K562 (cell line): ENCODE results near the gene KCNH2. TPM values are rescaled to one million over a fixed set of nuclear protein-coding genes. Genes with fewer than 3 reads are reported as not detected.

ENCODE experiments used
- ATAC-seq: fragments of 200-7000 bp; cut with Tn5 transposase; 3 replicates; pipeline ENCODE4 v1.9.1; 2020; ENCODE audit warnings: moderate library complexity
- BruUV-seq: library from RNA; stranded (reverse); fragments of 400-500 nt; replicated peaks from 2 replicates; lab custom pipeline; 2021; lab: Mats Ljungman, UMichigan
- CTCF ChIA-PET: fragments of 300-600 bp; formaldehyde crosslinking; extraction: SDS; loops from one replicate; lab custom pipeline; 2021; ENCODE audit warnings: low intra/inter-chr PET ratio; lab: Yijun Ruan, JAX
- POLR2A ChIA-PET: fragments of 300-600, 350-650 bp; sonication (Branson Sonifier 250); formaldehyde crosslinking; extraction: SDS; loops from one replicate; lab custom pipeline; 2021; ENCODE audit warnings: antibody characterized with exemption, inconsistent platforms; lab: Yijun Ruan, JAX
- DNase-seq, 4 experiments: peaks; one replicate each; pipeline versions ENCODE4 v3.0.0 to v3.0.0-alpha.2; 2011 to 2018; ENCODE audit warnings: low spot score in 3 of 4, mixed read lengths in 3 of 4; ENCODE audit errors: extremely low read depth in 1 of 4
- FAIRE-seq: peaks from 2 replicates; lab custom pipeline; 2011; peaks lifted over from hg19 to GRCh38; lab: Jason Lieb, UNC
- H2AFZ ChIP-seq: 2 replicates; pipeline ENCODE4 v1.6.0; 2011; ENCODE audit warnings: low read depth, low read length, control low read depth, inconsistent platforms
- H3K27ac ChIP-seq: fragments of 200-600 bp; 3 replicates; pipeline ENCODE4 v1.8.0; 2011; ENCODE audit warnings: low read depth, mild to moderate bottlenecking, control low read depth, inconsistent platforms, low read length, moderate library complexity, mixed read lengths; ENCODE audit errors: extremely low read depth
- H3K27me3 ChIP-seq, 2 experiments: fragments of 300-600 bp in 1 of 2; 2 replicates in 1 of 2; 3 replicates in 1 of 2; pipeline versions ENCODE4 v1.6.0 to v1.8.0; 2011; ENCODE audit warnings: inconsistent platforms in 2 of 2, low read length in 2 of 2, mild to moderate bottlenecking in 1 of 2, mixed read lengths in 1 of 2, moderate library complexity in 1 of 2; ENCODE audit not compliant: control insufficient read depth in 2 of 2, insufficient read depth in 2 of 2
- H3K36me3 ChIP-seq: fragments of 300-600 bp; 3 replicates; pipeline ENCODE4 v1.8.0; 2011; ENCODE audit warnings: mild to moderate bottlenecking, low read length, inconsistent platforms; ENCODE audit not compliant: control insufficient read depth, insufficient read depth
- H3K4me1 ChIP-seq, 2 experiments: fragments of 200-600 bp in 1 of 2; replicated peaks in 1 of 2; 2 replicates in 1 of 2; 3 replicates in 1 of 2; pipeline versions ENCODE4 v1.5.1 to v1.8.0; 2011; ENCODE audit warnings: inconsistent platforms in 2 of 2, low read length in 2 of 2, mild to moderate bottlenecking in 1 of 2, mixed read lengths in 1 of 2, moderate library complexity in 1 of 2; ENCODE audit not compliant: control insufficient read depth in 2 of 2, insufficient read depth in 2 of 2
- H3K4me2 ChIP-seq: 2 replicates; pipeline ENCODE4 v1.6.1; 2011; ENCODE audit warnings: low read length, control low read depth, inconsistent platforms, mixed read lengths; ENCODE audit not compliant: insufficient read depth
- H3K4me3 ChIP-seq: fragments of 200-600 bp; sonication (generic), shearing (Covaris generic); 2 replicates; pipeline ENCODE4 v1.5.1; 2016; ENCODE audit warnings: control low read depth, inconsistent platforms
- H3K79me2 ChIP-seq: fragments of 200-600 bp; 3 replicates; pipeline ENCODE4 v1.8.0; 2011; ENCODE audit warnings: low read length, inconsistent platforms; ENCODE audit not compliant: control insufficient read depth, insufficient read depth
- H3K9ac ChIP-seq, 2 experiments: 2 replicates each; pipeline versions ENCODE4 v1.6.0 to v1.6.1; 2011; ENCODE audit warnings: low read depth in 2 of 2, low read length in 2 of 2, control low read depth in 1 of 2, inconsistent platforms in 1 of 2, mild to moderate bottlenecking in 1 of 2, mixed read lengths in 1 of 2; ENCODE audit not compliant: insufficient read depth in 1 of 2
- H3K9me1 ChIP-seq: one replicate; pipeline ENCODE4 v1.6.0; 2011; ENCODE audit warnings: inconsistent platforms, mild to moderate bottlenecking, low read length, moderate library complexity; ENCODE audit not compliant: control insufficient read depth, insufficient read depth
- H3K9me3 ChIP-seq: replicated peaks from 2 replicates; pipeline ENCODE4 v1.5.1; 2011; ENCODE audit warnings: low read depth, low read length, inconsistent platforms; ENCODE audit not compliant: control insufficient read depth, insufficient read depth
- H4K20me1 ChIP-seq: replicated peaks from 2 replicates; pipeline ENCODE4 v1.6.1; 2011; ENCODE audit warnings: low read length, inconsistent platforms, mixed read lengths; ENCODE audit not compliant: control insufficient read depth, insufficient read depth
- BRCA1 ChIP-seq, 2 experiments: fragments of 450-650 bp in 1 of 2; sonication (generic) in 1 of 2; formaldehyde crosslinking in 1 of 2; IDR thresholded peaks; 2 replicates each; pipeline versions ENCODE4 v1.5.0 to v1.6.1; 2017 to 2020; ENCODE audit warnings: mild to moderate bottlenecking in 1 of 2, missing genetic modification reagents in 1 of 2
- CBX1 ChIP-seq: sonication (generic); IDR thresholded peaks from 2 replicates; pipeline ENCODE4 v1.6.1; 2016; ENCODE audit warnings: antibody characterized with exemption, low read depth, mild to moderate bottlenecking
- FOXJ2 ChIP-seq: fragments of 200-800 bp; sonication (Bioruptor generic); IDR thresholded peaks from 2 replicates; pipeline ENCODE4 v1.6.1; 2016; ENCODE audit warnings: missing genetic modification characterization, missing compliant biosample characterization
- FUS ChIP-seq: fragments of 200-400 bp; formaldehyde crosslinking; optimal IDR thresholded peaks from 2 replicates; pipeline ENCODE3; 2017; ENCODE audit warnings: low read depth, low read length
- GTF2A2 ChIP-seq: IDR thresholded peaks from 2 replicates; pipeline ENCODE4 v1.6.1; 2016; ENCODE audit warnings: mild to moderate bottlenecking, missing genetic modification characterization, missing compliant biosample characterization
- HDAC2 ChIP-seq: fragments of 450-650 bp; IDR thresholded peaks from 2 replicates; pipeline ENCODE4 v1.6.1; 2016; ENCODE audit warnings: mild to moderate bottlenecking
- HNRNPH1 ChIP-seq: fragments of 200-400 bp; formaldehyde crosslinking; optimal IDR thresholded peaks from 2 replicates; pipeline ENCODE3; 2017; ENCODE audit warnings: low read depth, mild to moderate bottlenecking, low read length, moderate library complexity
- HNRNPLL ChIP-seq: fragments of 200-400 bp; formaldehyde crosslinking; IDR thresholded peaks from 2 replicates; pipeline ENCODE4 v1.6.1; 2017; ENCODE audit warnings: low read length, low read depth, mild to moderate bottlenecking; ENCODE audit not compliant: poor library complexity, severe bottlenecking
- PHF20 ChIP-seq: fragments of 450-650 bp; IDR thresholded peaks from 2 replicates; pipeline ENCODE4 v1.6.1; 2018; ENCODE audit not compliant: partially characterized antibody
- PRMT5 ChIP-seq: sonication (generic); formaldehyde crosslinking; IDR thresholded peaks from 2 replicates; pipeline ENCODE4 v1.5.0; 2020; ENCODE audit warnings: missing genetic modification reagents
- SAP30 ChIP-seq: fragments of 200-600 bp; sonication (generic); IDR thresholded peaks from 2 replicates; pipeline ENCODE4 v1.6.1; 2012; ENCODE audit warnings: borderline replicate concordance, low read depth, mild to moderate bottlenecking, moderate library complexity, low read length, control low read depth, inconsistent platforms; ENCODE audit not compliant: insufficient read depth, poor library complexity, severe bottlenecking
- SIRT6 ChIP-seq: IDR thresholded peaks from one replicate; pipeline ENCODE4 v1.6.1; 2012; ENCODE audit warnings: low read depth, mild to moderate bottlenecking, control low read depth, inconsistent platforms, low read length, moderate library complexity
- SNIP1 ChIP-seq: fragments of 450-650 bp; IDR thresholded peaks from 2 replicates; pipeline ENCODE4 v1.7.1; 2017; ENCODE audit warnings: low read depth, mild to moderate bottlenecking
- SOX6 ChIP-seq: fragments of 450-650 bp; IDR thresholded peaks from 2 replicates; pipeline ENCODE4 v1.6.1; 2014; ENCODE audit warnings: mild to moderate bottlenecking
- SRF ChIP-seq, 2 experiments: fragments of 250-450, 450-650 bp in 1 of 2; sonication (Bioruptor Pico) in 1 of 2; sonication (generic) in 1 of 2; formaldehyde crosslinking; IDR thresholded peaks; 2 replicates each; pipeline versions ENCODE4 v1.5.0 to v1.5.1; 2020 to 2022; ENCODE audit warnings: mild to moderate bottlenecking in 1 of 2, missing genetic modification reagents in 1 of 2
- ZNF212 ChIP-seq: fragments of 450-650 bp; formaldehyde crosslinking; IDR thresholded peaks from 2 replicates; pipeline ENCODE4 v1.4.0; 2020; ENCODE audit warnings: mild to moderate bottlenecking
- ZNF282 ChIP-seq: sonication (generic); formaldehyde crosslinking; IDR thresholded peaks from 2 replicates; pipeline ENCODE4 v1.8.1; 2023; ENCODE audit warnings: missing genetic modification reagents
- ZNF311 ChIP-seq: fragments of 250-450 bp; sonication (Bioruptor Pico); IDR thresholded peaks from 2 replicates; pipeline ENCODE4 v1.4.0; 2020; ENCODE audit warnings: mild to moderate bottlenecking, moderate library complexity
- ZNF384 ChIP-seq: IDR thresholded peaks from 2 replicates; pipeline ENCODE4 v1.6.1; 2012; ENCODE audit warnings: low read depth, low read length, improper control_type of control experiment
- ZNF408 ChIP-seq: fragments of 250-450 bp; sonication (Bioruptor Pico); IDR thresholded peaks from 2 replicates; pipeline ENCODE4 v1.4.0; 2020; ENCODE audit warnings: low read depth, mild to moderate bottlenecking, moderate library complexity
- WGBS: fragments of 100-300 bp; shearing (Covaris generic); methylation state at CpG from one replicate; pipeline ENCODE4 v1.1.6; 2016; ENCODE audit warnings: low coverage, mixed read lengths; ENCODE audit not compliant: insufficient coverage; ENCODE audit errors: missing lambda C conversion rate; 5-methylcytosine and 5-hydroxymethylcytosine counted together
- in situ Hi-C: fragments of 300-500 bp; cut with MboI; formaldehyde crosslinking; loops from 4 replicates; pipeline ENCODE4 v1.15.0; 2018; ENCODE audit warnings: inconsistent platforms, mixed read lengths
- intact Hi-C: fragments of 100-400 bp; cut with micrococcal nuclease; formaldehyde crosslinking; loops from 2 replicates; pipeline ENCODE4 v1.14.2; 2022
- polyA plus RNA-seq, 8 experiments: library from polyadenylated mRNA; depleted of rRNA in 4 of 8; stranded (reverse) in 5 of 8; unstranded in 3 of 8; fragments of >200 nt; fragmentation: Nextera tagmentation in 2 of 8; fragmentation: Illumina TruSeq in 1 of 8; extraction: Ambion mirVana in 2 of 8; extraction: Trizol in 1 of 8; gene quantifications; 2 replicates each; pipeline versions ENCODE4 v1.2.1 to v1.2.3, GENCODE V29; 2011 to 2014; ENCODE audit warnings: inconsistent platforms in 1 of 8, missing spikeins in 1 of 8
- total RNA-seq, 7 experiments: library from RNA; depleted of rRNA in 6 of 7; stranded (reverse); fragments of >200 nt in 6 of 7; fragmentation: Illumina TruSeq in 2 of 7; extraction: Trizol in 2 of 7; gene quantifications; 2 replicates each; pipeline versions ENCODE4 v1.2.1 to v1.2.3, GENCODE V29; 2011 to 2021; ENCODE audit warnings: low replicate concordance in 1 of 7
- TF ChIP-seq, protein P1 (sequence below): fragments of 200-800 bp; sonication (Bioruptor generic); IDR thresholded peaks from 2 replicates; pipeline ENCODE4 v1.6.1; 2017; ENCODE audit warnings: missing genetic modification characterization, missing compliant biosample characterization

KCNH2 gene
- total and polyA plus RNA-seq, 9 of the 15 experiments (the other 6 are each of a cell fraction or from before 2014, with no cell fraction given): 18.1 to 368 (median 218) TPM

DNA sequence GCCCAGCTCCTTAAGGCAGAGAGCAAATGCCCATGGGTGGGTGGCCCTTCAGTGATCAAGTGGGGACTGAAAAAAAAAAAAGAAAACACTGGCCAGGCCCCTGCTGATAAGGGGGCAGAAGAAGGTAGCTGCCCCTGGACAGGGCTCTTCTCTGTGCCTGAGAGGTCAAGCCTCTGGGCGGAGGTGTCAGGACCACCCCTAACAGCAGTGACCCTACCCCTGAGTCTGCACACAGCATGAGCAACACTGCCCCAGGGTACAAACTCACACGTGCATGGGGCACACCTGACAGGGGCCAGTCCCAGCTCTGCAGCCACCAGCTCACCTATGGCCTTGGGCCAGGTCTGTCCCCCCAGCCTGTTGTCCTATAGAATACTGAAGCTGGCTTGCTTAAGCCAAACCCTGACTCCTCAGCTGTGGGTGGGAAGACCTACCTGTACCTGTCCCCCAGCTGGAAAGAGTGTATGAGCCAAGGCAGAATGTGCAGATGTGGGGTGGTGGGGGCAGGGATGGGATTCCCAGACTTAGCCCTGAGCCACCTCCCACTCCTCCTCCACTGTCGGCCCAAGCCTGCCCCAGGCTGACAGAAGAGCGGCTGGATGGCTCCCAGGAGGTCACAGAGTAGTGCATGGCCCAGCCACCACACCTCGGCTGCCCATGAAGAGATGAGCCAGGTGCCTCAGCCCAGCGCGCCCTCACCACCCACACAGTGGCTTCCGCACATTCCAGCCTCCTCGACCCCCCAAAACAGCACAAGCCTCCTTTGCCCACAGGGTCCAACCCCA, 23.7 kb downstream of the KCNH2 start:
- CTCF ChIA-PET: no interaction called here
- FAIRE-seq: peak; percentile 54
- POLR2A ChIA-PET: interaction anchor here (1.1 to 3.5 kb wide), 10 partner anchors 8 to 74 kb away, joined by 3 to 19 read pairs (median 6); partner anchors contain the start of gene ABCB8
- Histone ChIP-seq H3K4me2 (peak overlapping the region; percentile 92), H3K27me3 (no peaks in the 10 kb centered on the region), H3K27ac (peak overlapping the region; percentile 86), H3K9me1 (peaks cover 11% of the 10 kb centered on the region), H3K9ac (peak overlapping the region; percentile 90 to 98), H3K4me1 (peaks cover 59 to 98% of the 10 kb centered on the region in 2 experiments), H3K9me3 (no peaks in the 10 kb centered on the region), H3K79me2 (peaks cover 94% of the 10 kb centered on the region), H4K20me1 (peaks cover 8% of the 10 kb centered on the region; the same call in 1 of the 2 replicates), H2AFZ (no peak overlapping the region), H3K36me3 (peaks cover 73% of the 10 kb centered on the region), H3K4me3 (peak overlapping the region; percentile 91)
- peak; percentile 19 for ATAC-seq
- DNase-seq: peak in 1 of 4 experiments; percentile 63
- in situ Hi-C loops (no loop called here), intact Hi-C loops (no loop called here)
- 4% methylated on average over 9 of the region's 9 CpGs for WGBS
- TSS peak; percentile 30 for BruUV-seq
- no peak for TF ChIP-seq FOXJ2 (tag)
- 0 out of 2 replicates have a peak, but pooled peaks have one; percentile 12 for TF ChIP-seq ZNF384
- TF ChIP-seq SRF (CRISPR knock-in tag; IDR thresholded peaks at IDR 0.05): no peak
- peak; percentile 26 for TF ChIP-seq SAP30
- no peak for TF ChIP-seq SIRT6
- TF ChIP-seq HNRNPH1: no peak
- no peak for TF ChIP-seq SNIP1
- no peak for TF ChIP-seq HDAC2
- TF ChIP-seq FUS: no peak
- TF ChIP-seq BRCA1 (IDR thresholded peaks at IDR 0.05): no peak
- TF ChIP-seq BRCA1 (CRISPR knock-in tag; IDR thresholded peaks at IDR 0.05): 0 out of 2 replicates have a peak, but pooled peaks have one; percentile 13
- TF ChIP-seq ZNF311: no peak
- TF ChIP-seq, protein P1, sequence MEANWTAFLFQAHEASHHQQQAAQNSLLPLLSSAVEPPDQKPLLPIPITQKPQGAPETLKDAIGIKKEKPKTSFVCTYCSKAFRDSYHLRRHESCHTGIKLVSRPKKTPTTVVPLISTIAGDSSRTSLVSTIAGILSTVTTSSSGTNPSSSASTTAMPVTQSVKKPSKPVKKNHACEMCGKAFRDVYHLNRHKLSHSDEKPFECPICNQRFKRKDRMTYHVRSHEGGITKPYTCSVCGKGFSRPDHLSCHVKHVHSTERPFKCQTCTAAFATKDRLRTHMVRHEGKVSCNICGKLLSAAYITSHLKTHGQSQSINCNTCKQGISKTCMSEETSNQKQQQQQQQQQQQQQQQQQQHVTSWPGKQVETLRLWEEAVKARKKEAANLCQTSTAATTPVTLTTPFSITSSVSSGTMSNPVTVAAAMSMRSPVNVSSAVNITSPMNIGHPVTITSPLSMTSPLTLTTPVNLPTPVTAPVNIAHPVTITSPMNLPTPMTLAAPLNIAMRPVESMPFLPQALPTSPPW (CRISPR knock-in tag): no peak
- TF ChIP-seq PRMT5 (CRISPR knock-in tag): no peak
- TF ChIP-seq ZNF408 (CRISPR knock-in tag): no peak
- TF ChIP-seq ZNF212 (CRISPR knock-in tag): no peak
- TF ChIP-seq ZNF282 (CRISPR knock-in tag): no peak
- no peak for TF ChIP-seq CBX1
- no peak for TF ChIP-seq PHF20
- peak; percentile 10 for TF ChIP-seq HNRNPLL
- no peak for TF ChIP-seq SOX6
- TF ChIP-seq GTF2A2: no peak
